MCF 10A (cell line): ENCODE data around the gene EME2. TPM values are rescaled to one million over a fixed set of nuclear protein-coding genes. Genes with fewer than 3 reads are reported as not detected.

Source experiments
- BruUV-seq: library from RNA; stranded (reverse); fragments of 400-500 nt; replicated peaks from 2 replicates; lab custom pipeline; 2021; lab: Mats Ljungman, UMichigan
- CTCF ChIA-PET: fragments of 300-600 bp; sonication (Branson Sonifier 250); formaldehyde crosslinking; extraction: SDS; loops from one replicate; lab custom pipeline; 2021; ENCODE audit warnings: antibody characterized with exemption, inconsistent platforms; lab: Yijun Ruan, JAX
- POLR2A ChIA-PET: fragments of 300-600, 350-650 bp; sonication (Branson Sonifier 250); formaldehyde crosslinking; extraction: SDS; loops from one replicate; lab custom pipeline; 2020; ENCODE audit warnings: antibody characterized with exemption, inconsistent platforms; lab: Yijun Ruan, JAX
- DNase-seq: peaks from one replicate; pipeline ENCODE4 v3.0.0-alpha.2; 2018; ENCODE audit not compliant: unreplicated experiment
- H3K27ac Mint-ChIP-seq: one replicate; pipeline ENCODE4 v1.8.0; 2022; ENCODE audit warnings: mild to moderate bottlenecking, low read depth, mixed read lengths; ENCODE audit not compliant: unreplicated experiment
- H3K27me3 Mint-ChIP-seq: one replicate; pipeline ENCODE4 v1.8.0; 2022; ENCODE audit warnings: mixed read lengths; ENCODE audit not compliant: insufficient read depth, unreplicated experiment
- H3K36me3 Mint-ChIP-seq: one replicate; pipeline ENCODE4 v1.8.0; 2022; ENCODE audit warnings: mild to moderate bottlenecking, moderate library complexity, mixed read lengths; ENCODE audit not compliant: insufficient read depth, unreplicated experiment
- H3K4me1 Mint-ChIP-seq: one replicate; pipeline ENCODE4 v1.8.0; 2022; ENCODE audit warnings: mixed read lengths; ENCODE audit not compliant: insufficient read depth, unreplicated experiment
- H3K4me3 Mint-ChIP-seq: one replicate; pipeline ENCODE4 v1.8.0; 2022; ENCODE audit warnings: mild to moderate bottlenecking, moderate library complexity, mixed read lengths; ENCODE audit not compliant: unreplicated experiment
- H3K9me3 Mint-ChIP-seq: one replicate; pipeline ENCODE4 v1.8.0; 2022; ENCODE audit warnings: mixed read lengths; ENCODE audit not compliant: unreplicated experiment
- intact Hi-C: fragments of 100-400 bp; cut with micrococcal nuclease; formaldehyde crosslinking; loops from 2 replicates; pipeline ENCODE4 v1.14.1; 2022
- total RNA-seq: library from RNA; stranded (reverse); gene quantifications from 2 replicates; pipeline ENCODE4 v1.2.3, GENCODE V29; 2022
- TF ChIP-seq, protein P1 (sequence below): fragments of 200-600 bp; IDR thresholded peaks from one replicate; pipeline ENCODE4 v1.8.0; 2022; ENCODE audit warnings: antibody characterized with exemption, mild to moderate bottlenecking; ENCODE audit not compliant: unreplicated experiment

The EME2 gene
- total RNA-seq, 1 experiment from 2014 or later = 20.6 TPM

DNA sequence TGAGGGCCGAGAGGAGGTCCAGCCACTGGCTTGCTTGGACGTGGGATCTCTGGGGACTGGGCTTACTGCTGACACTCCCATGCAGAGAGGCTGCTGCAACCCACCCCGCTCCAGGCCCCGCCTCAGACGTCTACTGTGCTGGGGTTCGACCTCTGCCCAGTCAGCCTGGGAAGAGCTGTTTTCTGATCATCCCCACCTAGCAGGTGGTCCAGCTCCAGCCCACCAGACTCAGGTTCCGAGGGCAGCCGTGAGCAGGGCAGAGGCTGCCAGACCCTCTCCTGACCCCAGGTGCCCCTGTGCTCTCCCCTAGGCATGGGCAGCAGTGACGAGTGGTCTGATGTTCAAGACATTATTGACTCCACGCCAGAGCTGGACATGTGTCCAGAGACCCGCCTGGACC, 24.7 kb upstream of the EME2 start:
- Mint-ChIP-seq H3K9me3 (no peaks in the 10 kb centered on the region), H3K27ac (no peak overlapping the region), H3K4me1 (peaks cover 34% of the 10 kb centered on the region), H3K27me3 (no peaks in the 10 kb centered on the region), H3K36me3 (peaks cover 56% of the 10 kb centered on the region), H3K4me3 (no peak overlapping the region)
- no TSS peak for BruUV-seq
- intact Hi-C loops = no loop called here
- TF ChIP-seq, protein P1, sequence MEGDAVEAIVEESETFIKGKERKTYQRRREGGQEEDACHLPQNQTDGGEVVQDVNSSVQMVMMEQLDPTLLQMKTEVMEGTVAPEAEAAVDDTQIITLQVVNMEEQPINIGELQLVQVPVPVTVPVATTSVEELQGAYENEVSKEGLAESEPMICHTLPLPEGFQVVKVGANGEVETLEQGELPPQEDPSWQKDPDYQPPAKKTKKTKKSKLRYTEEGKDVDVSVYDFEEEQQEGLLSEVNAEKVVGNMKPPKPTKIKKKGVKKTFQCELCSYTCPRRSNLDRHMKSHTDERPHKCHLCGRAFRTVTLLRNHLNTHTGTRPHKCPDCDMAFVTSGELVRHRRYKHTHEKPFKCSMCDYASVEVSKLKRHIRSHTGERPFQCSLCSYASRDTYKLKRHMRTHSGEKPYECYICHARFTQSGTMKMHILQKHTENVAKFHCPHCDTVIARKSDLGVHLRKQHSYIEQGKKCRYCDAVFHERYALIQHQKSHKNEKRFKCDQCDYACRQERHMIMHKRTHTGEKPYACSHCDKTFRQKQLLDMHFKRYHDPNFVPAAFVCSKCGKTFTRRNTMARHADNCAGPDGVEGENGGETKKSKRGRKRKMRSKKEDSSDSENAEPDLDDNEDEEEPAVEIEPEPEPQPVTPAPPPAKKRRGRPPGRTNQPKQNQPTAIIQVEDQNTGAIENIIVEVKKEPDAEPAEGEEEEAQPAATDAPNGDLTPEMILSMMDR = no peak
- no peak for DNase-seq
- ChIA-PET POLR2A (interaction anchor here (3.4 kb wide), 1 partner anchor 34 kb away, joined by 26 read pairs; the partner anchor contains the start of genes NUBP2 and SPSB3), CTCF (interaction anchor here (0.7 kb wide), 1 partner anchor 16 kb away, joined by 3 read pairs; no protein-coding TSS in a partner anchor)

GRCh38 chr16:1749152-1750117, 23.2 kb upstream of the EME2 start:
- ChIA-PET POLR2A (interaction anchor here (0.6 to 2.0 kb wide), 4 partner anchors 20 to 43 kb away, joined by 4 to 5 read pairs (median 5); partner anchors contain the start of genes EME2, MAPK8IP3, MRPS34 and NME3), CTCF (interaction anchor here (0.5 to 0.6 kb wide), 3 partner anchors 16 to 965 kb away, joined by 3 to 4 read pairs (median 3); no protein-coding TSS in a partner anchor)
- TF ChIP-seq, protein P1 = no peak
- H3K4me3 Mint-ChIP-seq = no peak overlapping the region
- H3K27ac Mint-ChIP-seq = no peak overlapping the region
- no TSS peak for BruUV-seq
- intact Hi-C loops = no loop called here
- peaks cover 55% of the 10 kb centered on the region for H3K36me3 Mint-ChIP-seq
- no peak for DNase-seq
- H3K9me3 Mint-ChIP-seq = no peaks in the 10 kb centered on the region
- H3K4me1 Mint-ChIP-seq = peaks cover 29% of the 10 kb centered on the region
- H3K27me3 Mint-ChIP-seq = no peaks in the 10 kb centered on the region

DNA sequence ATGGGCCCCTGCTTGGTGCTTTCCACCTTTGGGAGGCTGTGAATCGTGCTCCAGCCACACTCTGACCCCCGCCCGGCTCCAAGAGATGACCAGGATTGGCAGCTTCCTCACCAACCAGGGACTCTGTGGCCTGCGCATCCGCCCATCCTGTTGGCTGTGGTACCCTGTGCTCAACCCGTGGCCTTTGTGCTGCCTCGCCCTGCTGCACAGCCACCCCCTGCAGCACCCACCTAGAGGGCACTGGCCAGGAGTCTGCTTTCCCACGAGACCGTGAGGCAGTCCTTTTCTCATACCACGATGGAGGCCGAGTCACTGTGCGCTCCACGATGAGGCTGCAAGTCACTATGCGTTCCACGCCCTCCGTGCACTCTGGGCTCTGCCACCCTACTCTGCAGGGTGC, 20.7 kb upstream of the EME2 start:
- Mint-ChIP-seq H3K27me3 (no peaks in the 10 kb centered on the region), H3K4me3 (no peak overlapping the region), H3K27ac (no peak overlapping the region), H3K4me1 (peaks cover 19% of the 10 kb centered on the region), H3K9me3 (no peaks in the 10 kb centered on the region), H3K36me3 (peaks cover 57% of the 10 kb centered on the region)
- POLR2A ChIA-PET = interaction anchor here (1.0 to 1.1 kb wide), 2 partner anchors 48 to 61 kb away, joined by 3 read pairs; no protein-coding TSS in a partner anchor
- TF ChIP-seq, protein P1 = no peak
- intact Hi-C loops = no loop called here
- no TSS peak for BruUV-seq
- CTCF ChIA-PET = no interaction called here
- DNase-seq = no peak

- DNase-seq = no peak
- Mint-ChIP-seq H3K9me3 (no peaks in the 10 kb centered on the region), H3K27ac (no peak overlapping the region), H3K27me3 (no peaks in the 10 kb centered on the region), H3K36me3 (peaks cover 51% of the 10 kb centered on the region), H3K4me1 (peaks cover 12% of the 10 kb centered on the region), H3K4me3 (no peak overlapping the region)
- intact Hi-C loops = no loop called here
- no TSS peak for BruUV-seq
- TF ChIP-seq, protein P1 = no peak
- ChIA-PET CTCF (interaction anchor here (0.9 to 1.1 kb wide), 2 partner anchors 21 to 47 kb away, joined by 3 read pairs; partner anchors contain the start of gene MAPK8IP3), POLR2A (interaction anchor here (0.7 to 1.0 kb wide), 2 partner anchors 49 to 58 kb away, joined by 3 to 4 read pairs; no protein-coding TSS in a partner anchor)
Measured at GRCh38 chr16:1752853-1753252, 19.8 kb upstream of the EME2 start.
